GM18499 (cell line): ENCODE measurements around the gene RAD18.

Experiments used
- ATAC-seq: cut with Tn5 transposase; IDR thresholded peaks from one replicate; pipeline ENCODE4 v1.9.1; 2021; ENCODE audit warnings: moderate number of reproducible peaks; ENCODE audit not compliant: insufficient read depth, unreplicated experiment

RAD18 gene

GRCh38 chr3:8871306-8871705 lies 92.0 kb downstream of the RAD18 start:
- ATAC-seq = no peak

- no peak for ATAC-seq
Measured at GRCh38 chr3:8870134-8870533, 93.1 kb downstream of the RAD18 start.

GRCh38 chr3:8869613-8870012 lies 93.7 kb downstream of the RAD18 start:
- no peak for ATAC-seq

GRCh38 chr3:8868996-8869395 lies 94.3 kb downstream of the RAD18 start:
- ATAC-seq = no peak

GRCh38 chr3:8867646-8868045 lies 95.6 kb downstream of the RAD18 start:
- no peak for ATAC-seq

- no peak for ATAC-seq
Measured at GRCh38 chr3:8865697-8866096, 97.6 kb downstream of the RAD18 start.

GRCh38 chr3:8864402-8865350 lies 98.6 kb downstream of the RAD18 start:
- ATAC-seq = no peak

GRCh38 chr3:8863891-8864290 lies 99.4 kb downstream of the RAD18 start:
- no peak for ATAC-seq

- ATAC-seq = no peak
Measured at GRCh38 chr3:8857720-8858367, 105.4 kb downstream of the RAD18 start.

- no peak for ATAC-seq
Measured at GRCh38 chr3:8856721-8857120, 106.6 kb downstream of the RAD18 start.

- no peak for ATAC-seq
Measured at GRCh38 chr3:8856071-8856470, 107.2 kb downstream of the RAD18 start.

- ATAC-seq = no peak
Measured at GRCh38 chr3:8854656-8855055, 108.6 kb downstream of the RAD18 start.

GRCh38 chr3:8853081-8853480 lies 110.2 kb downstream of the RAD18 start:
- no peak for ATAC-seq

- no peak for ATAC-seq
Measured at GRCh38 chr3:8852511-8852910, 110.8 kb downstream of the RAD18 start.

GRCh38 chr3:8851703-8852102 lies 111.6 kb downstream of the RAD18 start:
- no peak for ATAC-seq

- ATAC-seq = no peak
Measured at GRCh38 chr3:8848696-8849131, 114.6 kb downstream of the RAD18 start.

GRCh38 chr3:8847317-8847716 lies 116.0 kb downstream of the RAD18 start:
- ATAC-seq = no peak

GRCh38 chr3:8846176-8846575 lies 117.1 kb downstream of the RAD18 start:
- no peak for ATAC-seq

GRCh38 chr3:8845641-8846040 lies 117.6 kb downstream of the RAD18 start:
- ATAC-seq = no peak

GRCh38 chr3:8843347-8843746 lies 119.9 kb downstream of the RAD18 start:
- no peak for ATAC-seq

- ATAC-seq = no peak
Measured at GRCh38 chr3:8842293-8842692, 121.0 kb downstream of the RAD18 start.

- no peak for ATAC-seq
Measured at GRCh38 chr3:8841472-8841871, 121.8 kb downstream of the RAD18 start.
